OCI-LY7 (cell line): ENCODE measurements around the gene PALLD.

ENCODE experiments used
- EZH2phosphoT487 ChIP-seq: fragments of 200-600 bp; sonication (generic); IDR thresholded peaks from 2 replicates; pipeline ENCODE4 v1.6.1; 2018; ENCODE audit warnings: low read depth, borderline replicate concordance, mild to moderate bottlenecking, mixed run types, antibody characterized with exemption, low read length, moderate library complexity, mixed read lengths
- TF ChIP-seq, protein P1 (sequence below): fragments of 200-600 bp; sonication (generic); conservative IDR thresholded peaks from 2 replicates; pipeline ENCODE4 v1.5.1; 2014; ENCODE audit warnings: mild to moderate bottlenecking, antibody characterized with exemption, low read length, moderate library complexity, mixed read lengths

- TF ChIP-seq, protein P1, sequence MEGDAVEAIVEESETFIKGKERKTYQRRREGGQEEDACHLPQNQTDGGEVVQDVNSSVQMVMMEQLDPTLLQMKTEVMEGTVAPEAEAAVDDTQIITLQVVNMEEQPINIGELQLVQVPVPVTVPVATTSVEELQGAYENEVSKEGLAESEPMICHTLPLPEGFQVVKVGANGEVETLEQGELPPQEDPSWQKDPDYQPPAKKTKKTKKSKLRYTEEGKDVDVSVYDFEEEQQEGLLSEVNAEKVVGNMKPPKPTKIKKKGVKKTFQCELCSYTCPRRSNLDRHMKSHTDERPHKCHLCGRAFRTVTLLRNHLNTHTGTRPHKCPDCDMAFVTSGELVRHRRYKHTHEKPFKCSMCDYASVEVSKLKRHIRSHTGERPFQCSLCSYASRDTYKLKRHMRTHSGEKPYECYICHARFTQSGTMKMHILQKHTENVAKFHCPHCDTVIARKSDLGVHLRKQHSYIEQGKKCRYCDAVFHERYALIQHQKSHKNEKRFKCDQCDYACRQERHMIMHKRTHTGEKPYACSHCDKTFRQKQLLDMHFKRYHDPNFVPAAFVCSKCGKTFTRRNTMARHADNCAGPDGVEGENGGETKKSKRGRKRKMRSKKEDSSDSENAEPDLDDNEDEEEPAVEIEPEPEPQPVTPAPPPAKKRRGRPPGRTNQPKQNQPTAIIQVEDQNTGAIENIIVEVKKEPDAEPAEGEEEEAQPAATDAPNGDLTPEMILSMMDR = no peak
- no peak for TF ChIP-seq EZH2phosphoT487
These were observed 285.6 kb downstream of the PALLD start for GRCh38 chr4:168782439-168782838.
